ENCODE results near the gene EXOC4.

The EXOC4 gene

GRCh38 chr7:133543657-133544056 lies 290.8 kb downstream of the EXOC4 start:
- DNase-seq: no peak

- DNase-seq: no peak
These were observed 292.7 kb downstream of the EXOC4 start for GRCh38 chr7:133545618-133546017.

- DNase-seq: no peak
These were observed 295.1 kb downstream of the EXOC4 start for GRCh38 chr7:133547981-133548380.

- no peak for DNase-seq
These were observed 296.8 kb downstream of the EXOC4 start for GRCh38 chr7:133549633-133550032.

GRCh38 chr7:133550145-133550544 lies 297.3 kb downstream of the EXOC4 start:
- no peak for DNase-seq

GRCh38 chr7:133550811-133551210 lies 297.9 kb downstream of the EXOC4 start:
- no peak for DNase-seq

GRCh38 chr7:133551466-133551865 lies 298.6 kb downstream of the EXOC4 start:
- peak; percentile 37 for DNase-seq

- DNase-seq: no peak
These were observed 299.2 kb downstream of the EXOC4 start for GRCh38 chr7:133552079-133552478.

- no peak for DNase-seq
These were observed 301.5 kb downstream of the EXOC4 start for GRCh38 chr7:133554330-133554729.

GRCh38 chr7:133556048-133556447 lies 303.2 kb downstream of the EXOC4 start:
- DNase-seq: no peak

- no peak for DNase-seq
These were observed 303.7 kb downstream of the EXOC4 start for GRCh38 chr7:133556553-133556952.

- DNase-seq: no peak
These were observed 308.0 kb downstream of the EXOC4 start for GRCh38 chr7:133560900-133561299.

GRCh38 chr7:133561396-133561795 lies 308.5 kb downstream of the EXOC4 start:
- no peak for DNase-seq

GRCh38 chr7:133562621-133563020 lies 309.7 kb downstream of the EXOC4 start:
- DNase-seq: no peak

- peak; percentile 75 for DNase-seq
These were observed 310.4 kb downstream of the EXOC4 start for GRCh38 chr7:133563251-133563650.

GRCh38 chr7:133564484-133564883 lies 311.6 kb downstream of the EXOC4 start:
- no peak for DNase-seq

- no peak for DNase-seq
These were observed 315.7 kb downstream of the EXOC4 start for GRCh38 chr7:133568544-133568943.

GRCh38 chr7:133570321-133570720 lies 317.4 kb downstream of the EXOC4 start:
- DNase-seq: no peak

GRCh38 chr7:133571076-133571475 lies 318.2 kb downstream of the EXOC4 start:
- DNase-seq: no peak

- no peak for DNase-seq
These were observed 319.2 kb downstream of the EXOC4 start for GRCh38 chr7:133572087-133572486.

GRCh38 chr7:133572843-133573242 lies 320.0 kb downstream of the EXOC4 start:
- DNase-seq: no peak

GRCh38 chr7:133573554-133574265 lies 320.8 kb downstream of the EXOC4 start:
- DNase-seq: no peak

GRCh38 chr7:133575726-133576440 lies 323.0 kb downstream of the EXOC4 start:
- peak; percentile 92 for DNase-seq

- no peak for DNase-seq
These were observed 323.8 kb downstream of the EXOC4 start for GRCh38 chr7:133576612-133577168.

Measured in NCI-H524 treated with DMSO at 0.1 percent for 48 hours (cell line).